HG03442 (cell line): ENCODE data around the gene MBOAT7.

ENCODE experiments used
- ATAC-seq: cut with Tn5 transposase; IDR thresholded peaks from one replicate; pipeline ENCODE4 v1.9.1; 2021; ENCODE audit warnings: mild to moderate bottlenecking, moderate library complexity; ENCODE audit not compliant: unreplicated experiment

Gene MBOAT7

DNA sequence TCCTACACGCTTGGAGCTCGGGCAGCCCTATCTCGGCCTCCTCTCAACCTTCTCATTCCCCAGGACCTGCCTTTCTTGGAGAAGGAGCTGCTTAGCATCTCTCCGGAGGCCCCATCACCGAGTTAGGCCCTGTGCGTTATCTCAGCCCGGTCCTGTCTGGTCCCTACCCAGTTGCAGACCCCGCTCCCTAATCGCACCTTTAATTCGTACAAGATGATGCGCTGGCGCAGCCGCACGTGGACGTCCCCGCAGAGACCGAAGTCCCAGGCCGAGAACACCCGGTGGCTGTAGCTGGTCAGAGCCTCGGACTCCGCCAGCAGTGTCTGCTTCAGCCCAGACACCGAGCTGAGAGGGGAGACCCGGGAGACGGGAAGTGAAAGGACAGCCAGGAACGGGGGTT lies 24.2 kb downstream of the MBOAT7 start:
- ATAC-seq: no peak

DNA sequence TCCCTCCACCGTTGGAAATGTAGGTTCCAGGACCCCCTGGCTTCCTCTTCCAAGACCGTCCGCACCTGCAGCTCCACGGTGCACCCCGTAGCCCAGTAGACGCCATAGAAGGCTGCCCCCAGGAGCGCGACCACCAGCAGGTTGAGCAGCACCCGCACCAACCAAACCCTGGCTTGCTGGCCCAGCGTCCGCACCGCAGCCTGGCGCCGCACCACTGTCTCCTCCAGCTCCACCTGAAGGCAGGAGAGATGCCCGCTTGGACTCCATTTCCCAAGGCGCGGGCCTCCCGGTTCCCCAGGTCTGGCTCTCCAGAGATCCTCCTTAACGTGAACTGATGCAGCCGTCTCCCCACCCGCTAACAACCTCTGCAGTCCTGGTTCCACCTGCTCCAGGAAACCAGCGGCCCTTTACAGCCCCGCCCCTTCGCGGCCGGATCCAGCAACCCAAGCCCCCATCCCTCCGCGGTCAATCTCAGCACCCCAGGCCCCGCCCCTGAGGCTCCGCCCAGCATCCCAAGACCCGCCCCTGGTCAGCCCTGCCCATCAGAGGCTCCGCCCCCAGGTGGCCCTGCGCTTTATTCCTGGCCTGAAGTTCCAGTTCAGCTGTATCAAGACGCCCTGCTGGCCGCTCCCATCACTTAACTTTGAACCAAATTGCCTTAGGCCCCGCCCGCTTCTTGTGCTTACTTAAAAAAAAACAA lies 24.9 kb downstream of the MBOAT7 start:
- ATAC-seq: no peak

DNA sequence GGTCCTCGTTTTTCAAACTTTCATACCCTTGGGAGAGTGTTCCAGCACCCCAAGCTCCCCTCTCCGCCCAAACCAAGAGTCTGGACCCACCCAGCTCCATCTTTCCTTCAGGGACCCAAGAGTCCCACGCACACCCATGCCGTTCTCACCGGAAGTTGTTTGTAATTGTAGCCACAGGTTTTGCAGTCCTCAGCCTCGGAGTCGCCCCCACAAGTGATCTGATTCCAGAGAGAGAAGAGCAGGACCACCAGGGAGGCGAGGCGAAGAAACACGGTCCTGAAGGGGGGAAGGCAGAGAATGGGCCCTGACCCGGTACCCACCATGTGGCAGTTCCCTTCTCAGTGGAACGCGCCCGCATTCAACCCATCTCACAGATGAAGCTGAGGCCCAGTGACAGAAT lies 26.5 kb downstream of the MBOAT7 start:
- ATAC-seq: no peak

DNA sequence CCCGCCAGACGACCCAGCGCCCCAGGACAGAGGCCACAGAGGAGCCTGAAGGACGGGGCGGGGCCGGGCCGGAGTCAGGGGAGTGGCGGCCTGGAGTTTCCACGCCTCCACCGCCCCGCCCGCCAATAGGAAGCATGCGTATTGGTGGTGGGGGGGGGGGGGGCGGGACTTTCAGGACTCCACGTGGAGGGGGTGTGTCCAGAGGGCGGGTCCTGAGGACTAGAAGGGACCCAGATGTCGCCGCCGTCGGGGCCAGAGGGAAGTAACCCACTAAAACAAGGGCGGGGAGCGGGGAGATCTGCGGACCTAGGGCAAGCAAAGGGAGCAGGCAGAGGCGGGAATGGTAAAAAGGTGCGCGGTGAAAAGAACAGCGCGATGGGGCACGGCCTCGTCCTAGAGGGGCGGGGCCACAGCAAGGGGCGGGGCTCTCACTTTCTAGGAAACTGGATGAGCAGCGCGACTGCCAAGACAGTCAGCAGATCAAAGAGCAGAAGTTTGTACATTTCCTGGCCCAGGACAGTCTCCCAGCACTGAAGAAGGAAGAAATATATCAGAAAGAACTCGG lies 27.1 kb downstream of the MBOAT7 start:
- ATAC-seq: no peak

DNA sequence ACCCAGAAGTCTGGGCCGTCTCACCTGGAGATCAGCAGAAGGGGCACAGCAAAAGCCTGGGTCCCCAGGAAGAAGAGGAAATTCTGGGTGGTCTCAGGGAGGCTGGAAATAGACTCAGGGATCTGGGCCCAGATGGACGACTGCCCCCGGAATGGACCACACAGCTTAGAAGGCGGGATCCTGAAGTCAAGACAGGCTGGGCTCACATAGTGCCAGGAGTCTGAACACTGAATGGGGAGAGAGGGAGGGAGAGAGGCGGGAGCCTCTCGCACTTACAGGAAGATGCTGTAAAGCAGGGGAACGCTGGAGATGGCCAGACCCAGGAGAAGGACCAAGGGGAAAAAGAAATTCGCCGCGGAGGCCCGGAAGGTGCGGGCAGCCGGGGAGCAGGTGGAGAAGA lies 28.5 kb downstream of the MBOAT7 start:
- ATAC-seq: no peak

DNA sequence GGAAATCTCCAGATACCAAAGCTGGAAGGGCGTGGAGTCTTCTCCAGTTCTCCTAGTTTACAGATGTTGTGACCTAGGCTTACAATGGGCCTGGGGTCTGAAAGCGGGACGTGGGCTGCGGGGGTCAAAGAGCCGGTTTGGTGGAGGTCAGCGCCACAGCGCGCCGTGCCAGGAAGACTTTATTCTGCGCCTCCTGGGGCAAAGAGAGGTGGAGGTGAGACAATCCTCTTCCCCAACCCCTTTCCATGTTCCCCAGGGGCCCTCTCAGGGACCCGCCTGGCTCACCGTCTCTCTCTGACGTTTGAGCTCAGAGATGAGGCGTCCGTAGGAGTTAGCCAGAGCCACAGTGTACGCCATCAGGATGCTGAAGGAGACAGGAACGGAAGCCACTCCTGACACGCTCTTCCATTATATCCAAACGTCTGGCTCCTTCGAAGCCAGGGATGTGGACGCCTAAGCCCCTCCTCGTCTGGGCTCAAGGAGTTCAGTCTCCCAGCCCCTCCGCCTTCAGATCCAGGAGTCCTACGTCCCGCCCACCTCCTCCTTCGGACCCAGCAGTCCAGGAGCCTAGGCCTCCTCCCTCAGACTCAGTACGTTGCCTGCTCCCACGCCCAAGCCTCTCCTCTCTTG lies 29.1 kb downstream of the MBOAT7 start:
- ATAC-seq: peak; percentile 1

DNA sequence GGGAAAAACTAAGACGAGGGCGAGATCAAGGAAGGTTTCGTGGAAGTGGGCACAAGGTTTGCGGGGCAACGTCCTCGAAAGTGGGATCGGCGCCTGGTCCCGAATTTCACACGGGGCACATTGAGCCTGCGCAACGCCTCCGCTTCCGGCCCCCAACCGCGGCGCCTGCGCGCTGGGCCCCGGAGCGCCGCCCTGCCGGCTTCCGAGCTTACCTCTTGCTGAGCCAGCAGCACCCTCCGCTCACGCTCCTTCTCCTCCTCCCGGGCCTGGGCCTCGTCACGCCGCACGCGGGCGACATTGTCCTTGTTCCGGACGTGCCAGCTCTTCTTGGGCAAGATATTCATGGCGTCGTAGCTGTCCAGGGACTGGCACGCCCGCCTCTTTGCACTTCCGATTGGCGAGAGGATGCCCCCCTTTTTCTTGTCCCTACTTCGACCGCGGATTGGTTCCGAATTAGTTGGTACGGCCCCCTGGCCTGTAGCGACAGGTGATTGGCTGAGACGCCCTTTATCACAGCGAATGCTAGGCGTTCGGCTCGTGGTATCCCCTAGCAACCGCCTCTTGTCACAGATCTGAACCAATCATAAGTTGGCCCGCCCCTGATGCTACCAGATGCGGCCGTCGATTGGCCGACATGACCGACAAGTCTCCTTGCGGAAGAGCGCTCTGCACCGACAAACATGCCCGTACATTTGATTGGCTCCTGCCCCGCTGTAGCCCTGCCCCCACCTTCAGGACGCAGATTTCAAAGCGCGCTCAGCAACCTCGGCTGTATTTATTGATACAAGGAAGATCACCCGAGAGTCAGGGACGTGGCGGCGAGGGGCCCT lies 29.8 kb downstream of the MBOAT7 start, which contains the start of gene LENG1:
LENG1 (minus strand) TSS at position 370 of the 830 bp plus-strand sequence; CDS start at position 344, 26 bp downstream.
- ATAC-seq: peak; percentile 86

DNA sequence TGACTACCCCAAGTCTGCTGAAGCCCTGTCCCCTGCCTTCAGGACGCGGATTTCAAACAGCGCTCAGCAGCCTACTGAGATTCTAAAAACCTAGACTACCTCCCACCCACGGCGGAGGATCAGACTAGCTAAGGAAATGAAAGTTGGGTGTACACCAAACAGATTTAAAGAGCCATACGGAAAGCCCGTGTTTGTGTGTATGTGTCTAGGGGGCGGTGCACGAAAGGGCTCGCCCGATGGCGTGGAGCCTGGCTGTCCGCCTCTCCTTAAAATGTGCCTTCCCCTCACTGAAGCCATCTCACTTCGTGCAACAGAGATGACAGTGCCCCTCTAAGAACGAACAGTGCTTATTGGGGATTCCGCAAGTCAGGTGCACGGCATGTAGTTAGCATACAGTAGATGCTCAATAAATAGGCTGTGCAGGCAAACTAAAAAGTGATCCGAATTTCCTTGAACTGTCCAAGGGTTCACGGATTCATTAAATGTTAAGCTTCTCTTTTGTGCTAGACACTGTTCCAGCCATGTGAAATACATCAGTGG lies 30.5 kb downstream of the MBOAT7 start:
- ATAC-seq: no peak

DNA sequence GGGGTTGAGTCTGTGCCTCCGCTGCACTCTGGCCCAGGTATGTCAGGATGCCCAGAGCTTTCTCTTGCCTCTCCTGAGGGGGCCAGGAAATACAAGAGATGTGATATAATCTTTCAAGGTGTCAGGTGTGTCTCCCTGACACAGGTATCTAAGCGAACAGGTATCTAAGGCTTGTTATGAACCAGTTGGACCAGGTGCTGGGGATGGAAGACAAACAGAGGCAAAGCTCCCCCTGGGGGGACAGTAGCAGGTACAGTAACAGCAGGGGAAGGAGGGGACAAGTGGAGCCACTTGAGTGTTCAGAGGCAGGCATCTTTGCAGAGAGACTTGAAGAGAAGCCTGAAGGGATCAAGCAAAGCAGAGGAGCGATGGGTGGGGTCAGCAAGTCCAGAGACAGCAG lies 32.4 kb downstream of the MBOAT7 start:
- no peak for ATAC-seq

DNA sequence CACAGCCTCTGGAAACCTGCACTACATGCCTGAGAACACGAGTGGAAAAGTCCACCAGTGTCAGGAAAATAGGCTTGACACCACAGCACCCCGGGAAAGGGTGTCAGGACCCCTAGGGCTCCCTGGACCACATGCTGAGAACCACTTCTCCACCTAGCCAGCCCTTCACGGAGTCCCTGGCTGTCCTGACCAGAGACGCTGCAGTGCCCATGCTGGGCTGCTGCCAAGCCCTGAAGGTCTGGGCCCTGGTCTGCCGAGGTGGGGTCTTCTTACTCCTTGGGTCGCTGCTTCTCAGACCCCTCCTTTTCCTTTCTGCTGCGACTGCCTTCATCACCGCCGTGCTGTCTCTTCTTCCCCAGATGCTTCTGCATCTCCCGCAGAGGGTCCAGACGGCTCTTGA lies 32.9 kb downstream of the MBOAT7 start:
- ATAC-seq: no peak

DNA sequence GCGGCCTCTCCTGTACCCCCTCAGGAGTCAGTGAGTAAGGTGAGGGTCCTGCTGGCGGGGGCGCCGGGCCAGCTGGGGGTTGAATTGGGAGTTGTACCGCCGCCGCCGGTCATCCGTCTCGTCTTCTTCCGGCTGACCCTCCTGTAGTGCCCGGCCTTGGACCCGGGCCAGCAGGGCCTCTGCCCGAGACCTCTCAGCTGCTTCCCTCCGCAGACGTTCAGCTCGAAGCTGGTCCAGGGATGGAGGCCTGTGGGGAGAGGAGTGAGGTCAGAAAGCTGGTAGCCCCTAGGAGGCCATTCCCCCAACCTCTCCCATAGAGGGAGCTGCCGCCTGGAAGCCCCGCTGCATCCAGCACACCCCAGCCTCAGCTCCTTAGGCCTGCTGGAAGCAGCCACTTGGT lies 33.7 kb downstream of the MBOAT7 start:
- no peak for ATAC-seq

DNA sequence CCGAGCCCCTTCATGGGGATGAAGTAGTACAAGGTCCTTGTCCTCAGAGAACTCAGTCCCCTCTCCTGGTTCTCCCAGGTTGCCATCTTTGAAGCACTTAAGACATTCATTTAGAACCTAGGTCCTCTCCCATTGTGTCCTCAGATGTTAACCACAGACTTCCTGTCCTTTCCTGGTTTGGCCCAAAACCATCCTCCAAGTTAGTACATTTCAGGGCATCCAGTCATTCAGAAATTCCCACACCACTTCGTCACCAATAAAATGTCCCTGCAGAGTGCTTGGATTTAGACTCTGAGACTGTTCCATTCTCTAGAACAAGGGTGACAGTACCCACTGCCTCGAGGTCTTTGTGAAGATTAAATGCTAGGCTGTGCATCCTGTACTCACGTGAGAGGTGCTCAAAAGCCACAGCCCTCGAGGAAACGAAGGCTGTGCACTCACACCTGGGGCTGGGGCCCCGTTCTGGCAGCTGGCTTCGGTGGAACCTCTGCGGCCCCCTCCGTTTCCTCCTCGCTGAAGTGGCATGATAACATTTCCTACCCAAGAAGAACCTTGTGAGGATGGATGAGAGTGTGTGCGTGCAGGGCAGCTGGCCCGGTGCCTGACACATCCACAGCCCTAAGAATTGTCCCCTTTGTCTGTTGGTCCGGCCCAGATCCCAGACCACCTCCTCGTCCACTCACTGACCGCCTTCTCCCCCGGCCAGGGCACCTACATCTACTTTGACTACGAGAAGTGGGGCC lies 34.6 kb downstream of the MBOAT7 start:
- no peak for ATAC-seq

DNA sequence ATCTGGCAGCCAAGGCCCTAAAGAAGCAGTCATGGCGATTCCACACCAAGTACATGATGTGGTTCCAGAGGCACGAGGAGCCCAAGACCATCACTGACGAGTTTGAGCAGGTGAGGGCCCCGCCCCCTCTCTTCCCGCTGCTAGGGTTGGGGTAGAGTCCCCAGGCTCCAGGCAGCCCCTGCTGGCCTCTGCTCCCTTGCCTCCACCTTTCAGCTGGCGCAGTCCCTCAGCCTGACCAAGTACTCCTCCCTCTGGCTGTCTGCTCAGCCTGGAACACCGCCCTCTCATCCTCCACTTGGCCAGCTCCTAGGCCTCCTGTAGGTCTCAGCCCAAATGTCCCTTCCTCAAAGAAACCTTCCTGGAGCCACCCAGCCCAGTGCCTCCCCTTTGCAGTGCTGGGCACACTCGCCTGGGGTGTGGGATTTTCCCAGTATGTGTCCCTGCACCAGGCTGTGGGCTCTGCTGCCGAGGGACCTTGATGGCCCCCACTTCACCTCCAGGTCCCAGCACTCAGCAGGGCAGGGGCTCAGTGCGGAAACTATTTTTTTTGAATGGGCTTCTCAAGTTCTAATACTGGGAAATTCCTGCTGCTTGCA lies 35.6 kb downstream of the MBOAT7 start:
- ATAC-seq: no peak

DNA sequence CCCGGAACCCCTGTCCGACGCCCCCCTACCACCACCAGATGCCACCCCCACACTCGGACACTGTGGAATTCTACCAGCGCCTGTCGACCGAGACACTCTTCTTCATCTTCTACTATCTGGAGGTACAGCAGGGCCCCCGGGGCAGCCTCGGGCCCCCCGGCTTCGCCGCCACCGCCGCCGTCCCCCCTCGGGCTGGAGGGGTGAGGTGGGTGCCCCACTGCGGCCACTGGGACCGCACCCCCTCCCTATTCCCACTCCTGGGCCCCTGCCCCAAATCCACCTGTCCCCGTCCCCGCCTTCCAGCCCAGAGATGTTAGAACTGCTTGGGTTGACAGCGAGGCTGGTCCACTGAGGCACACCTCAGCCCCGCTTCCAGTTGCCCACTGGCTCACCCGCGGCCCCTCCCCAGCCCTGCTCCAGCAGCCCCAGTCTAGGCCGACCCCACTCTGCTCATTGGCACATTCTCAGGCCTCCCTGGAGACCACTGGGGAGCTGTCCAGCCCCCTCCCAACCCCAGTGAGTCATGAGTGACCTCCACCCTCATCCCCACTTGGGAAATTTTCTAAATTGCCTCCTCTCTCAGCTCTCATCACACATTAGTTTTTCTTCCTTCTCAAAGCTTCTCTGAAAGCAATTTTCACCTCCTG lies 36.4 kb downstream of the MBOAT7 start:
- no peak for ATAC-seq

DNA sequence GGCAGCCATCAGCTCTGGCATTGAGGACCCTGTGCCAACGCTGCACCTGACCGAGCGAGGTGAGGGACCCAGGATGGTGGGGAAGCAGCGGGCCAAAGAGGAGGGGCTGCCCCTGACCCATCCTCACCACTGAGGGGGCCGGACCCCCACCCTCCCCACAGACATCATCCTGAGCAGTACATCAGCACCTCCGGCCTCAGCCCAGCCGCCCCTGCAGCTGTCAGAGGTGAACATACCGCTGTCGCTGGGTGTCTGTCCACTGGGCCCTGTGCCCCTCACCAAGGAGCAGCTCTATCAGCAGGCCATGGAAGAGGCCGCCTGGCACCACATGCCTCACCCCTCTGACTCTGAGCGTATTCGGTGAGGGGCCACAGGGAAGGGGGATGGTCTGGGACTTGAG lies 37.1 kb downstream of the MBOAT7 start:
- no peak for ATAC-seq

DNA sequence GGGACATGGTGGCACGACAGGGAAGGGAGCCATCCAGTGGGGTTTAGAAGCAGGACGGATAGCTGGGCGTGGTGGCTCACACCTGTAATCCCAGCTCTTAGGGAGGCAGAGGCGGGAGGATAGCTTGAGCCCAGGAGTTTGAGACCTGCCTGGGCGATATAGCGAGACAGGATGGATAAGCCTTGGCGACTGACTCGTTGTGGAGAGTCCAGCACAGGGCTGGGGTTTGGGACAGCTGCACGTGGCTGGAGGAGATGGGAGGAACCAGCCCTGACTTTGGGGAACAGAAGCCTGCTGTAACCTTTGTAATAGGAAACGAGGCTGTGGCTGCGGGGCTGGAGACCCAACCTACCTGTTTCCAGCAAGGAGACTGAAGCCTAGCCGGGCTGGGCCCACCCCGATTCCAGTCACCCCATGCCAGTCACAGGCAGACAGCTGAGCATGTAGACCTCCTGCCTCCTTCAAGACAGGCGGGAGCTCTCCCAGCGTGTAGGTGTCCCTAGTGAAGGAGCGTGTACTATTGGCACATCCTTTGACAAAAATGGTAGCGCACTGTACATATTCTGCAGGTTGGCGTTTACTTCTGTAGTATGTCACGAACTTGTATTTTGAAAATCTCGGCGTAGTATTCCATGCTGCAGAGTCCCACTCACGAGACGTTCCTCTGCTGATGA lies 37.9 kb downstream of the MBOAT7 start:
- no peak for ATAC-seq

DNA sequence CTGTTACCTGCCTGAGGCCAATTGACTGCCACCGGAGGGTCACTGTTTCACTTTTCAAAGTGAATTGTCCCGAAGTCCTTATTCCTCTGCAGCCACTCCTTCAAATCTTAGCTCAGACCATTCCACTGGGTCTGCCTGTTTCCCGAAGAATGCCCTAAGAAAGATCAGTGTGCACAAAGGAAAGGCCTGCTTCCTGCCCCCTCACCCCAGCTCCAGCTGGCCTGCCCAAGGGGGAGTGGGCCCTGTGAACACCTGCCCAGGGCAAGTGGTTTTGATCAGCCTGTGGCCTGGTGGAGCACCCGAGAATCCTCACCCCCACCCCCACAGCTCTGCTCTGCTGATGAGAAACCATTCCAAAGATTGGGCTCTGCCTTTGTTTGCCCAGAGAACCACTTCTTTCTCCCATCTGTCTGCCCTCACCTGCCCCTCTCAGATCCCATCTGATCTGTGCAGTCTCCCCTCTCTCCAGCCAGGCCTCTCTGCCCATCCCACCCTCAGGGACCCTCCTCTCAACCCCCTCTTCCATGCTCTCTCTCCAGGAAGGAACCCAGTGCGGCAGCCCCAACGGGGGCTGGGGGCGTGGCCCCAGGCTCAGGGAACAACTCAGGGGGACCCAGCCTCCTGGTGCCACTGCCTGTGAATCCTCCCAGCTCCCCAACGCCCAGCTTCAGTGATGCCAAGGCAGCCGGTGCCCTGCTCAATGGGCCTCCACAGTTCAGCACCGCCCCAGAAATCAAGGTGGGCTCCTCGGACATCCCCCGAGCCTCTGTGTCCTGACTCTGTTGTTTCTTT lies 40.2 kb downstream of the MBOAT7 start:
- ATAC-seq: no peak

DNA sequence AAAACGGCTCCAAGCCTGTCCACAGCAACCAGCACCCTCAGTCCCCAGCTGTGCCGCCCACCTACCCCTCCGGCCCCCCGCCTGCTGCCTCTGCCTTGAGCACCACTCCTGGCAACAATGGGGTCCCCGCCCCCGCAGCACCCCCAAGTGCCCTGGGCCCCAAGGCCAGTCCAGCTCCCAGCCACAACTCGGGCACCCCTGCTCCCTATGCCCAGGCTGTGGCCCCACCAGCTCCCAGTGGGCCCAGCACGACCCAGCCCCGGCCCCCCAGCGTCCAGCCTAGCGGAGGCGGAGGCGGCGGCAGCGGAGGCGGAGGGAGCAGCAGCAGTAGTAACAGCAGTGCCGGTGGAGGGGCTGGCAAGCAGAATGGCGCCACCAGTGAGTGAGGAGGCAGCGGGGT lies 41.2 kb downstream of the MBOAT7 start:
- no peak for ATAC-seq
